Panc1 (cell line): ENCODE data around the gene COX7A1.
"Not testable (repeated sequence)": the region's sequence is repeated elsewhere in the genome, so short reads cannot be mapped to it uniquely, and the experiment has no call there.

Experiments used
- CTCF ChIP-seq: fragments of 450-650 bp; IDR thresholded peaks from 2 replicates; pipeline ENCODE4 v1.5.1; 2017; ENCODE audit warnings: mild to moderate bottlenecking
- POLR2AphosphoS5 ChIP-seq: IDR thresholded peaks from 2 replicates; pipeline ENCODE4 v1.6.1; 2012; ENCODE audit warnings: mild to moderate bottlenecking, low read depth, low read length, moderate library complexity
- REST ChIP-seq, 2 experiments: IDR thresholded peaks; 2 replicates each; pipeline ENCODE4 v1.6.1; 2011 to 2012; ENCODE audit warnings: low read depth in 2 of 2, control low read depth in 1 of 2, low read length in 1 of 2, mild to moderate bottlenecking in 1 of 2, moderate library complexity in 1 of 2; ENCODE audit not compliant: insufficient read depth in 1 of 2
- SIN3A ChIP-seq: IDR thresholded peaks from 2 replicates; pipeline ENCODE4 v1.6.1; 2012; ENCODE audit warnings: low read depth, mild to moderate bottlenecking, low read length, moderate library complexity, borderline replicate concordance; ENCODE audit not compliant: insufficient read depth

GRCh38 chr19:36134867-36135266 is 17.4 kb downstream of the COX7A1 start:
- not testable (repeated sequence) for TF ChIP-seq CTCF; REST (IDR thresholded peaks at IDR 0.05; ENCODE audit: insufficient read depth in 1 of 2, low read depth in 2 of 2, low read length in 1 of 2); POLR2AphosphoS5; SIN3A
